Fibroblast of lung (primary cell): ENCODE results near the gene EDNRA. TPM values are rescaled to one million over a fixed set of nuclear protein-coding genes. Genes with fewer than 3 reads are reported as not detected.

Source experiments
- DNase-seq, 2 donors: peaks; one replicate each; pipeline versions ENCODE4 v3.0.0 to v3.0.0-alpha.2; 2010; ENCODE audit warnings: low read depth in 2 of 2
- H2AFZ ChIP-seq: 2 replicates; pipeline ENCODE4 v1.5.1; 2012; ENCODE audit warnings: low read length, control low read depth, inconsistent platforms
- H3K27ac ChIP-seq: 2 replicates; pipeline ENCODE4 v1.5.1; 2011; ENCODE audit warnings: low read length, control low read depth; ENCODE audit not compliant: insufficient read depth
- H3K27me3 ChIP-seq: 2 replicates; pipeline ENCODE4 v1.5.1; 2011; ENCODE audit warnings: mild to moderate bottlenecking, low read length; ENCODE audit not compliant: control insufficient read depth, insufficient read depth
- H3K36me3 ChIP-seq: 2 replicates; pipeline ENCODE4 v1.5.1; 2011; ENCODE audit warnings: low read length; ENCODE audit not compliant: control insufficient read depth, insufficient read depth
- H3K4me1 ChIP-seq: 2 replicates; pipeline ENCODE4 v1.5.1; 2011; ENCODE audit warnings: low read length; ENCODE audit not compliant: control insufficient read depth, insufficient read depth; ENCODE audit errors: extremely low read depth
- H3K4me2 ChIP-seq: 2 replicates; pipeline ENCODE4 v1.5.1; 2011; ENCODE audit warnings: low read length, control low read depth; ENCODE audit not compliant: insufficient read depth; ENCODE audit errors: extremely low read depth
- H3K4me3 ChIP-seq, 4 experiments: fragments of 200-600 bp in 1 of 4; sonication (generic) in 1 of 4; replicated peaks in 1 of 4; 2 replicates each; pipeline ENCODE4 v1.5.1; 2011 to 2016; ENCODE audit warnings: low read length in 4 of 4, low read depth in 3 of 4, mild to moderate bottlenecking in 3 of 4, control low read depth in 2 of 4, inconsistent platforms in 1 of 4, mixed read lengths in 1 of 4; ENCODE audit not compliant: insufficient read depth in 1 of 4; ENCODE audit errors: control extremely low read depth in 1 of 4
- H3K79me2 ChIP-seq: 2 replicates; pipeline ENCODE4 v1.5.1; 2012; ENCODE audit warnings: mild to moderate bottlenecking, low read length, inconsistent platforms; ENCODE audit not compliant: control insufficient read depth, insufficient read depth
- H3K9ac ChIP-seq: 2 replicates; pipeline ENCODE4 v1.5.1; 2011; ENCODE audit warnings: mild to moderate bottlenecking, low read length, control low read depth; ENCODE audit not compliant: insufficient read depth
- H3K9me3 ChIP-seq: 2 replicates; pipeline ENCODE4 v1.5.1; 2012; ENCODE audit warnings: low read depth, low read length; ENCODE audit not compliant: control insufficient read depth, insufficient read depth
- H4K20me1 ChIP-seq: 2 replicates; pipeline ENCODE4 v1.5.1; 2011; ENCODE audit warnings: low read length; ENCODE audit not compliant: control insufficient read depth, insufficient read depth; ENCODE audit errors: extremely low read depth
- EZH2 ChIP-seq: IDR thresholded peaks from 2 replicates; pipeline ENCODE4 v1.5.1; 2012; ENCODE audit warnings: low read length, control low read depth, mild to moderate bottlenecking; ENCODE audit errors: missing control alignments
- polyA plus RNA-seq, 2 donors: library from polyadenylated mRNA; depleted of rRNA in 1 of 2; stranded (reverse) in 1 of 2; unstranded in 1 of 2; fragments of >200 nt; gene quantifications; 2 replicates each; pipeline ENCODE4 v1.2.1, GENCODE V29; 2011 to 2012; ENCODE audit warnings: missing spikeins in 1 of 2
- total RNA-seq: library from RNA; depleted of rRNA; stranded (reverse); fragments of >200 nt; gene quantifications from 2 replicates; pipeline ENCODE4 v1.2.1, GENCODE V29; 2014
- TF ChIP-seq, protein P1 (sequence below), 2 donors: IDR thresholded peaks in 1 of 2; conservative IDR thresholded peaks in 1 of 2; 1 replicate in 1 of 2; 2 replicates in 1 of 2; pipeline ENCODE4 v1.5.1; 2011 to 2012; ENCODE audit warnings: low read length in 2 of 2, control low read depth in 1 of 2, inconsistent platforms in 1 of 2, low read depth in 1 of 2, mild to moderate bottlenecking in 1 of 2

Gene EDNRA
- total and polyA plus RNA-seq, 2 donors (not counting 1 experiment from before 2014, with no cell fraction given), result 2.0 to 9.5 TPM

GRCh38 chr4:147480502-147480890 lies 401 bp upstream of the EDNRA start:
- H3K4me2 ChIP-seq, result peak overlapping the region; percentile 73
- H3K9ac ChIP-seq, result no peak overlapping the region
- no peaks in the 10 kb centered on the region for H4K20me1 ChIP-seq
- H3K27me3 ChIP-seq, result peaks cover 2% of the 10 kb centered on the region
- no peak for DNase-seq
- TF ChIP-seq, protein P1, sequence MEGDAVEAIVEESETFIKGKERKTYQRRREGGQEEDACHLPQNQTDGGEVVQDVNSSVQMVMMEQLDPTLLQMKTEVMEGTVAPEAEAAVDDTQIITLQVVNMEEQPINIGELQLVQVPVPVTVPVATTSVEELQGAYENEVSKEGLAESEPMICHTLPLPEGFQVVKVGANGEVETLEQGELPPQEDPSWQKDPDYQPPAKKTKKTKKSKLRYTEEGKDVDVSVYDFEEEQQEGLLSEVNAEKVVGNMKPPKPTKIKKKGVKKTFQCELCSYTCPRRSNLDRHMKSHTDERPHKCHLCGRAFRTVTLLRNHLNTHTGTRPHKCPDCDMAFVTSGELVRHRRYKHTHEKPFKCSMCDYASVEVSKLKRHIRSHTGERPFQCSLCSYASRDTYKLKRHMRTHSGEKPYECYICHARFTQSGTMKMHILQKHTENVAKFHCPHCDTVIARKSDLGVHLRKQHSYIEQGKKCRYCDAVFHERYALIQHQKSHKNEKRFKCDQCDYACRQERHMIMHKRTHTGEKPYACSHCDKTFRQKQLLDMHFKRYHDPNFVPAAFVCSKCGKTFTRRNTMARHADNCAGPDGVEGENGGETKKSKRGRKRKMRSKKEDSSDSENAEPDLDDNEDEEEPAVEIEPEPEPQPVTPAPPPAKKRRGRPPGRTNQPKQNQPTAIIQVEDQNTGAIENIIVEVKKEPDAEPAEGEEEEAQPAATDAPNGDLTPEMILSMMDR (conservative IDR thresholded peaks at IDR 0.05 in 1 of 2, IDR thresholded peaks at IDR 0.05 in 1 of 2; ENCODE audit: low read depth in 1 of 2, low read length in 2 of 2), result no peak
- TF ChIP-seq EZH2, result no peak
- H3K9me3 ChIP-seq, result no peaks in the 10 kb centered on the region
- peak overlapping the region; percentile 51 to 62 (median 56) for H3K4me3 ChIP-seq
- H3K79me2 ChIP-seq, result no peaks in the 10 kb centered on the region
- peaks cover 11% of the 10 kb centered on the region for H3K4me1 ChIP-seq
- H3K36me3 ChIP-seq, result no peaks in the 10 kb centered on the region
- peak overlapping the region; percentile 68 for H2AFZ ChIP-seq
- H3K27ac ChIP-seq, result peak overlapping the region; percentile 18

- Histone ChIP-seq H3K4me3 (peak overlapping the region; percentile 55 to 76 (median 60)), H2AFZ (peak overlapping the region; percentile 68), H3K9me3 (no peaks in the 10 kb centered on the region), H3K9ac (peak overlapping the region; percentile 63), H3K27me3 (no peaks in the 10 kb centered on the region), H3K36me3 (no peaks in the 10 kb centered on the region), H3K4me2 (peak overlapping the region; percentile 73), H3K79me2 (no peaks in the 10 kb centered on the region), H3K27ac (peak overlapping the region; percentile 18), H4K20me1 (no peaks in the 10 kb centered on the region), H3K4me1 (peaks cover 11% of the 10 kb centered on the region)
- no peak for TF ChIP-seq EZH2
- TF ChIP-seq, protein P1 (conservative IDR thresholded peaks at IDR 0.05 in 1 of 2, IDR thresholded peaks at IDR 0.05 in 1 of 2; ENCODE audit: low read depth in 1 of 2, low read length in 2 of 2), result no peak
- peak; percentile 38 to 45 for DNase-seq
These were observed 746 bp downstream of the EDNRA start for GRCh38 chr4:147481577-147482109.

DNA sequence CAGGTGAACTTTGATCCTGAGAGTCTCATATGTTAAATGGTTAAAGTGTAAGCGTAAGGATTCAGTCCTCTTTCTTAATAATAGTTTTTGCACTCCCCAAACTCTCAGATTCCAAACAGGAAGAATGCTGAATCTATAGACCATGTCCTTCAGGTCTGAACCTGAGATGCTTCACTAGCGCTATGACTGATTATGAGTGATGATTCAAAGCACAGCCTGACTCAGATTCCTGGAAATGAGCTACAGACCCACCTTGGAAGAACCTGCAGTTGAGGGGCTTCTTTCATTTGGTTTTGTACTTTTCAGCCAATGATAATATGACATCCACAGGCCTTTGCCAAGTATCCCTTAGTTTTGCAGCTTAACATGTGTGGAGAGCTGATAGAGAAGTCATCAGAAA lies 1.4 kb downstream of the EDNRA start:
- H4K20me1 ChIP-seq, result no peaks in the 10 kb centered on the region

More for the DNA sequence above, 1.4 kb downstream of the EDNRA start:
- Histone ChIP-seq H3K79me2 (no peaks in the 10 kb centered on the region), H3K9me3 (no peaks in the 10 kb centered on the region), H3K27ac (no peak overlapping the region), H3K27me3 (no peaks in the 10 kb centered on the region), H3K36me3 (no peaks in the 10 kb centered on the region), H3K4me2 (peak overlapping the region; percentile 60), H3K4me3 (peak overlapping the region in 2 of 4 experiments; percentile 62 to 76), H3K4me1 (peaks cover 11% of the 10 kb centered on the region), H2AFZ (no peak overlapping the region), H3K9ac (no peak overlapping the region)
- peak in 1 of 2 donors; percentile 54 for DNase-seq
- TF ChIP-seq, protein P1 (conservative IDR thresholded peaks at IDR 0.05 in 1 of 2, IDR thresholded peaks at IDR 0.05 in 1 of 2; ENCODE audit: low read depth in 1 of 2, low read length in 2 of 2), result no peak
